HEK293 (cell line): ENCODE data around the gene B3GNT9.

Experiments
- KLF10 ChIP-seq: fragments of 450-650 bp; IDR thresholded peaks from 2 replicates; pipeline ENCODE4 v1.5.1; 2018; ENCODE audit warnings: missing biosample characterization, mild to moderate bottlenecking, missing genetic modification characterization
- ZNF433 ChIP-seq: fragments of 450-650 bp; formaldehyde crosslinking; IDR thresholded peaks from 2 replicates; pipeline ENCODE4 v1.5.1; 2016; ENCODE audit warnings: missing biosample characterization, missing genetic modification characterization, low read depth
- ZNF707 ChIP-seq: fragments of 450-650 bp; formaldehyde crosslinking; IDR thresholded peaks from 2 replicates; pipeline ENCODE4 v1.5.1; 2016; ENCODE audit warnings: missing biosample characterization, missing genetic modification characterization
- TF ChIP-seq, protein P1 (sequence below): fragments of 450-650 bp; formaldehyde crosslinking; IDR thresholded peaks from 2 replicates; pipeline ENCODE4 v1.5.1; 2016; ENCODE audit warnings: missing biosample characterization, missing genetic modification characterization
- TF ChIP-seq, protein P2 (sequence below): fragments of 450-650 bp; formaldehyde crosslinking; IDR thresholded peaks from 2 replicates; pipeline ENCODE4 v1.5.1; 2016; ENCODE audit warnings: missing biosample characterization, missing genetic modification characterization

GRCh38 chr16:67174706-67175231 is 24.0 kb upstream of the B3GNT9 start:
- TF ChIP-seq, protein P1, sequence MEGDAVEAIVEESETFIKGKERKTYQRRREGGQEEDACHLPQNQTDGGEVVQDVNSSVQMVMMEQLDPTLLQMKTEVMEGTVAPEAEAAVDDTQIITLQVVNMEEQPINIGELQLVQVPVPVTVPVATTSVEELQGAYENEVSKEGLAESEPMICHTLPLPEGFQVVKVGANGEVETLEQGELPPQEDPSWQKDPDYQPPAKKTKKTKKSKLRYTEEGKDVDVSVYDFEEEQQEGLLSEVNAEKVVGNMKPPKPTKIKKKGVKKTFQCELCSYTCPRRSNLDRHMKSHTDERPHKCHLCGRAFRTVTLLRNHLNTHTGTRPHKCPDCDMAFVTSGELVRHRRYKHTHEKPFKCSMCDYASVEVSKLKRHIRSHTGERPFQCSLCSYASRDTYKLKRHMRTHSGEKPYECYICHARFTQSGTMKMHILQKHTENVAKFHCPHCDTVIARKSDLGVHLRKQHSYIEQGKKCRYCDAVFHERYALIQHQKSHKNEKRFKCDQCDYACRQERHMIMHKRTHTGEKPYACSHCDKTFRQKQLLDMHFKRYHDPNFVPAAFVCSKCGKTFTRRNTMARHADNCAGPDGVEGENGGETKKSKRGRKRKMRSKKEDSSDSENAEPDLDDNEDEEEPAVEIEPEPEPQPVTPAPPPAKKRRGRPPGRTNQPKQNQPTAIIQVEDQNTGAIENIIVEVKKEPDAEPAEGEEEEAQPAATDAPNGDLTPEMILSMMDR, result no peak
- TF ChIP-seq, protein P2, sequence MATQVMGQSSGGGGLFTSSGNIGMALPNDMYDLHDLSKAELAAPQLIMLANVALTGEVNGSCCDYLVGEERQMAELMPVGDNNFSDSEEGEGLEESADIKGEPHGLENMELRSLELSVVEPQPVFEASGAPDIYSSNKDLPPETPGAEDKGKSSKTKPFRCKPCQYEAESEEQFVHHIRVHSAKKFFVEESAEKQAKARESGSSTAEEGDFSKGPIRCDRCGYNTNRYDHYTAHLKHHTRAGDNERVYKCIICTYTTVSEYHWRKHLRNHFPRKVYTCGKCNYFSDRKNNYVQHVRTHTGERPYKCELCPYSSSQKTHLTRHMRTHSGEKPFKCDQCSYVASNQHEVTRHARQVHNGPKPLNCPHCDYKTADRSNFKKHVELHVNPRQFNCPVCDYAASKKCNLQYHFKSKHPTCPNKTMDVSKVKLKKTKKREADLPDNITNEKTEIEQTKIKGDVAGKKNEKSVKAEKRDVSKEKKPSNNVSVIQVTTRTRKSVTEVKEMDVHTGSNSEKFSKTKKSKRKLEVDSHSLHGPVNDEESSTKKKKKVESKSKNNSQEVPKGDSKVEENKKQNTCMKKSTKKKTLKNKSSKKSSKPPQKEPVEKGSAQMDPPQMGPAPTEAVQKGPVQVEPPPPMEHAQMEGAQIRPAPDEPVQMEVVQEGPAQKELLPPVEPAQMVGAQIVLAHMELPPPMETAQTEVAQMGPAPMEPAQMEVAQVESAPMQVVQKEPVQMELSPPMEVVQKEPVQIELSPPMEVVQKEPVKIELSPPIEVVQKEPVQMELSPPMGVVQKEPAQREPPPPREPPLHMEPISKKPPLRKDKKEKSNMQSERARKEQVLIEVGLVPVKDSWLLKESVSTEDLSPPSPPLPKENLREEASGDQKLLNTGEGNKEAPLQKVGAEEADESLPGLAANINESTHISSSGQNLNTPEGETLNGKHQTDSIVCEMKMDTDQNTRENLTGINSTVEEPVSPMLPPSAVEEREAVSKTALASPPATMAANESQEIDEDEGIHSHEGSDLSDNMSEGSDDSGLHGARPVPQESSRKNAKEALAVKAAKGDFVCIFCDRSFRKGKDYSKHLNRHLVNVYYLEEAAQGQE (tag by site-specific recombination), result no peak
- no peak for TF ChIP-seq KLF10 (tag by site-specific recombination)
- TF ChIP-seq ZNF433 (tag by site-specific recombination), result no peak
- TF ChIP-seq ZNF707 (tag by site-specific recombination), result no peak
